Measurements from ENCODE around the gene CTNS.

Gene CTNS

DNA sequence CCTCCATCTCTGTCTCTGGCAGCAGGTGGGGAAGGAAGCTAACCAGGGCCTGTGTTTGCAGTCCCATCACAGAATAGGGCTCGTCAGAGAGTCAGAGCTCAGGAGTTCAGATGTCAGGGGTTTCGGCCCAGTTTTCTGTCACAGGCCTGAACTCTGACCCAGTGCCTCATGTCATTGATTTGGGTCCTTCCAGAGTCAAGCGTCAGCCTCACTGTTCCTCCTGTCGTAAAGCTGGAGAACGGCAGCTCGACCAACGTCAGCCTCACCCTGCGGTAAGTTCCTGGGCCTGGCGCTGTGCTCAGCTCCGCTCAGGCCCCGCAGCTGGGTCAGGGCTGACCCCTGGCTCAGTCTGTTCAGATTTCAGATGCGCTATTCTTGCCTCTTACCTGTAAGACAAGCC lies 10.7 kb downstream of the CTNS start:
- POLR2A ChIA-PET = interaction anchor here (0.8 to 5.8 kb wide), 2 partner anchors 11 to 21 kb away, joined by 3 to 33 read pairs; partner anchors contain the start of genes CTNS, SHPK and TAX1BP3
- Histone ChIP-seq H3K9me3 (ENCODE audit: control insufficient read depth, insufficient read depth, low read depth, low read length) (no peaks in the 10 kb centered on the region), H3K4me3 (ENCODE audit: low read depth, low read length) (no peak overlapping the region), H3K4me1 (ENCODE audit: control insufficient read depth, insufficient read depth, low read length) (no peaks in the 10 kb centered on the region), H3K36me3 (ENCODE audit: control insufficient read depth in 2 of 2, insufficient read depth in 1 of 2, low read length in 2 of 2) (peaks cover 6 to 41% of the 10 kb centered on the region in 2 experiments; a peak in 2 of 3 replicates), H3K27ac (ENCODE audit: extremely low read depth, low read depth, low read length) (no peak overlapping the region)
- TF ChIP-seq ZNF560 (tag by site-specific recombination; IDR thresholded peaks at IDR 0.05; ENCODE audit: borderline replicate concordance) (no peak), ZNF214 (tag by site-specific recombination; IDR thresholded peaks at IDR 0.05; ENCODE audit: borderline replicate concordance) (no peak), ZNF211 (tag by site-specific recombination; IDR thresholded peaks at IDR 0.05; ENCODE audit: low read depth) (no peak), ZNF24 (tag by site-specific recombination; IDR thresholded peaks at IDR 0.05) (no peak), ZNF580 (tag by site-specific recombination; IDR thresholded peaks at IDR 0.05) (no peak), ZNF391 (tag by site-specific recombination; IDR thresholded peaks at IDR 0.05; ENCODE audit: borderline replicate concordance, low read depth) (no peak), ZNF521 (tag by site-specific recombination; IDR thresholded peaks at IDR 0.05) (no peak), ZNF670 (tag by site-specific recombination; IDR thresholded peaks at IDR 0.05; ENCODE audit: low read depth) (no peak), ZNF311 (tag by site-specific recombination; IDR thresholded peaks at IDR 0.05; ENCODE audit: borderline replicate concordance) (no peak), ZNF791 (tag by site-specific recombination; IDR thresholded peaks at IDR 0.05) (no peak), ZBTB1 (tag by site-specific recombination; IDR thresholded peaks at IDR 0.05) (no peak)
- TF ChIP-seq, protein P1, sequence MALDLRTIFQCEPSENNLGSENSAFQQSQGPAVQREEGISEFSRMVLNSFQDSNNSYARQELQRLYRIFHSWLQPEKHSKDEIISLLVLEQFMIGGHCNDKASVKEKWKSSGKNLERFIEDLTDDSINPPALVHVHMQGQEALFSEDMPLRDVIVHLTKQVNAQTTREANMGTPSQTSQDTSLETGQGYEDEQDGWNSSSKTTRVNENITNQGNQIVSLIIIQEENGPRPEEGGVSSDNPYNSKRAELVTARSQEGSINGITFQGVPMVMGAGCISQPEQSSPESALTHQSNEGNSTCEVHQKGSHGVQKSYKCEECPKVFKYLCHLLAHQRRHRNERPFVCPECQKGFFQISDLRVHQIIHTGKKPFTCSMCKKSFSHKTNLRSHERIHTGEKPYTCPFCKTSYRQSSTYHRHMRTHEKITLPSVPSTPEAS (tag by site-specific recombination; IDR thresholded peaks at IDR 0.05) = no peak
- TF ChIP-seq, protein P2, sequence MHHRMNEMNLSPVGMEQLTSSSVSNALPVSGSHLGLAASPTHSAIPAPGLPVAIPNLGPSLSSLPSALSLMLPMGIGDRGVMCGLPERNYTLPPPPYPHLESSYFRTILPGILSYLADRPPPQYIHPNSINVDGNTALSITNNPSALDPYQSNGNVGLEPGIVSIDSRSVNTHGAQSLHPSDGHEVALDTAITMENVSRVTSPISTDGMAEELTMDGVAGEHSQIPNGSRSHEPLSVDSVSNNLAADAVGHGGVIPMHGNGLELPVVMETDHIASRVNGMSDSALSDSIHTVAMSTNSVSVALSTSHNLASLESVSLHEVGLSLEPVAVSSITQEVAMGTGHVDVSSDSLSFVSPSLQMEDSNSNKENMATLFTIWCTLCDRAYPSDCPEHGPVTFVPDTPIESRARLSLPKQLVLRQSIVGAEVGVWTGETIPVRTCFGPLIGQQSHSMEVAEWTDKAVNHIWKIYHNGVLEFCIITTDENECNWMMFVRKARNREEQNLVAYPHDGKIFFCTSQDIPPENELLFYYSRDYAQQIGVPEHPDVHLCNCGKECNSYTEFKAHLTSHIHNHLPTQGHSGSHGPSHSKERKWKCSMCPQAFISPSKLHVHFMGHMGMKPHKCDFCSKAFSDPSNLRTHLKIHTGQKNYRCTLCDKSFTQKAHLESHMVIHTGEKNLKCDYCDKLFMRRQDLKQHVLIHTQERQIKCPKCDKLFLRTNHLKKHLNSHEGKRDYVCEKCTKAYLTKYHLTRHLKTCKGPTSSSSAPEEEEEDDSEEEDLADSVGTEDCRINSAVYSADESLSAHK (tag by site-specific recombination; IDR thresholded peaks at IDR 0.05) = no peak
- CTCF ChIA-PET = interaction anchor here (0.6 to 3.2 kb wide), 11 partner anchors 8 to 822 kb away, joined by 3 to 30 read pairs (median 4); partner anchors contain the start of genes CTNS and SHPK

DNA sequence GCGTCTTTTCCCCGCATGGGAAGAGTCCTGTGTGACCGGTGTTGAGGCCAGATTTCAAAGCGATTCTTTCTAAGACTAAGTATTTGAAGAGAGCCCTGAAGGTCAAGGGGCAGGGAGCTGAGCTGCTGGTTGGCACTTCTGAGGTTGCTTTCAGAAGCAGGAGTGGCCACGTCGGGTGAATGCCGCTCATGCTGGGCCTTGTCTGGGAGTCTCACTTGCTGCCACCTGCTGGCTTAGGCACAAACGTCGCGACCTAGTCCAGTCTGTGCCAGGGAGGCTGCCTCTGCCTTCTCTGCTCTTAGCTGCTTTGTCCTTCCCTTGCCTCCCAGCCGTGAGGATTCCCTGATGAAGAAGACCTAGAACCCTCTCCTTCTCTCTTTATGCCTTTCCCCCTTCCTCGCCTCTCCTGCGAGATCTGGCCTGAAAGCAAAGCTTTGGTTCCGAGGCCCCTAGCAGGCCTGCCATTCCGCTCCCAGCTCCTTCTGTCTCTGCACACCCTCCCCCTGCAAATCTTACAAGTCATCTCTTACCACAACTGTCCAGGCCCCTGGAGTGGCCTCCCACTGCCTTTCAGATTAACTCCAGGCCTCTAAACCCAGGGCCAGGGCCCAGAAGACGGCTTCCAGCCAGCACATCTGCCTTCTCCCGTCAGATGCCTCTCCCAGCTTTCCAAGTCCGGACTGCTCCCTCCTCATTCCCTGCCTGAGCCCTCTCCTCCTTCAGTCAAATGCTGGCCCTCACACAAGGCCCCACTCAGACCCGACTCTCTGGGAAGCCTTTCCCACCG lies 11.4 kb downstream of the CTNS start:
- H3K36me3 ChIP-seq (ENCODE audit: control insufficient read depth in 2 of 2, insufficient read depth in 1 of 2, low read length in 2 of 2) = peaks cover 6 to 38% of the 10 kb centered on the region in 2 experiments; a peak in 2 of 3 replicates
- no peak overlapping the region for H3K27ac ChIP-seq (ENCODE audit: extremely low read depth, low read depth, low read length)
- CTCF ChIA-PET = interaction anchor here (0.7 to 3.2 kb wide), 16 partner anchors 9 to 834 kb away, joined by 3 to 30 read pairs (median 4); partner anchors contain the start of genes CTNS and SHPK
- no peak overlapping the region for H3K4me3 ChIP-seq (ENCODE audit: low read depth, low read length)
- no peaks in the 10 kb centered on the region for H3K9me3 ChIP-seq (ENCODE audit: control insufficient read depth, insufficient read depth, low read depth, low read length)
- H3K4me1 ChIP-seq (ENCODE audit: control insufficient read depth, insufficient read depth, low read length) = no peaks in the 10 kb centered on the region
- POLR2A ChIA-PET = interaction anchor here (0.8 to 5.8 kb wide), 2 partner anchors 12 to 20 kb away, joined by 3 to 33 read pairs; partner anchors contain the start of genes CTNS, SHPK and TAX1BP3
- TF ChIP-seq ZNF266 (tag by site-specific recombination; IDR thresholded peaks at IDR 0.05; ENCODE audit: low read depth) = no peak
- TF ChIP-seq OSR2 (tag by site-specific recombination; IDR thresholded peaks at IDR 0.05) = no peak
- TF ChIP-seq ZNF514 (tag by site-specific recombination; IDR thresholded peaks at IDR 0.05) = no peak
- TF ChIP-seq SALL2 (tag by site-specific recombination; IDR thresholded peaks at IDR 0.05; ENCODE audit: borderline replicate concordance) = no peak
- TF ChIP-seq ZNF654 (tag by site-specific recombination; IDR thresholded peaks at IDR 0.05; ENCODE audit: low read depth) = peak; percentile 16; the same call in 1 of the 2 replicates
- no peak for TF ChIP-seq ZNF23 (tag by site-specific recombination; IDR thresholded peaks at IDR 0.05; ENCODE audit: borderline replicate concordance)
- TF ChIP-seq ZBTB1 (tag by site-specific recombination; IDR thresholded peaks at IDR 0.05) = no peak
- no peak for TF ChIP-seq ZFP3 (tag by site-specific recombination; IDR thresholded peaks at IDR 0.05; ENCODE audit: low read depth)
- TF ChIP-seq ZSCAN30 (tag by site-specific recombination; IDR thresholded peaks at IDR 0.05) = no peak
- TF ChIP-seq ZNF521 (tag by site-specific recombination; IDR thresholded peaks at IDR 0.05) = no peak
- no peak for TF ChIP-seq ZNF610 (tag by site-specific recombination; IDR thresholded peaks at IDR 0.05; ENCODE audit: borderline replicate concordance)
- TF ChIP-seq, protein P3, sequence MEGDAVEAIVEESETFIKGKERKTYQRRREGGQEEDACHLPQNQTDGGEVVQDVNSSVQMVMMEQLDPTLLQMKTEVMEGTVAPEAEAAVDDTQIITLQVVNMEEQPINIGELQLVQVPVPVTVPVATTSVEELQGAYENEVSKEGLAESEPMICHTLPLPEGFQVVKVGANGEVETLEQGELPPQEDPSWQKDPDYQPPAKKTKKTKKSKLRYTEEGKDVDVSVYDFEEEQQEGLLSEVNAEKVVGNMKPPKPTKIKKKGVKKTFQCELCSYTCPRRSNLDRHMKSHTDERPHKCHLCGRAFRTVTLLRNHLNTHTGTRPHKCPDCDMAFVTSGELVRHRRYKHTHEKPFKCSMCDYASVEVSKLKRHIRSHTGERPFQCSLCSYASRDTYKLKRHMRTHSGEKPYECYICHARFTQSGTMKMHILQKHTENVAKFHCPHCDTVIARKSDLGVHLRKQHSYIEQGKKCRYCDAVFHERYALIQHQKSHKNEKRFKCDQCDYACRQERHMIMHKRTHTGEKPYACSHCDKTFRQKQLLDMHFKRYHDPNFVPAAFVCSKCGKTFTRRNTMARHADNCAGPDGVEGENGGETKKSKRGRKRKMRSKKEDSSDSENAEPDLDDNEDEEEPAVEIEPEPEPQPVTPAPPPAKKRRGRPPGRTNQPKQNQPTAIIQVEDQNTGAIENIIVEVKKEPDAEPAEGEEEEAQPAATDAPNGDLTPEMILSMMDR (tag by site-specific recombination; IDR thresholded peaks at IDR 0.05) = peak; percentile 78
- TF ChIP-seq ZNF132 (tag by site-specific recombination; IDR thresholded peaks at IDR 0.05; ENCODE audit: borderline replicate concordance) = no peak
- no peak for TF ChIP-seq ZNF544 (tag by site-specific recombination; IDR thresholded peaks at IDR 0.05)
- peak; percentile 63; the same call in 1 of the 2 replicates for TF ChIP-seq ZNF341 (tag by site-specific recombination; IDR thresholded peaks at IDR 0.05; ENCODE audit: low read depth)
- no peak for TF ChIP-seq YY2 (tag by site-specific recombination; IDR thresholded peaks at IDR 0.05)
- TF ChIP-seq ZNF211 (tag by site-specific recombination; IDR thresholded peaks at IDR 0.05; ENCODE audit: low read depth) = no peak

Measured in HEK293 (cell line).